ENCODE results near the gene OBSL1.

OBSL1 gene

GRCh38 chr2:219531639-219532377 lies 39.5 kb downstream of the OBSL1 start:
- DNase-seq (ENCODE audit: low read depth, low spot score) = no peak

GRCh38 chr2:219530048-219530963 lies 41.0 kb downstream of the OBSL1 start:
- DNase-seq (ENCODE audit: low read depth, low spot score) = peak; percentile 66

- DNase-seq (ENCODE audit: low read depth, low spot score) = no peak
Measured at GRCh38 chr2:219527472-219527871, 43.9 kb downstream of the OBSL1 start.

GRCh38 chr2:219527076-219527394 lies 44.3 kb downstream of the OBSL1 start:
- DNase-seq (ENCODE audit: low read depth, low spot score) = no peak

GRCh38 chr2:219526320-219527075 lies 44.8 kb downstream of the OBSL1 start:
- DNase-seq (ENCODE audit: low read depth, low spot score) = no peak

- DNase-seq (ENCODE audit: low read depth, low spot score) = no peak
Measured at GRCh38 chr2:219525533-219526232, 45.7 kb downstream of the OBSL1 start.

GRCh38 chr2:219524817-219525216 lies 46.5 kb downstream of the OBSL1 start:
- DNase-seq (ENCODE audit: low read depth, low spot score) = no peak

GRCh38 chr2:219523031-219523671 lies 48.2 kb downstream of the OBSL1 start:
- DNase-seq (ENCODE audit: low read depth, low spot score) = no peak

- DNase-seq (ENCODE audit: low read depth, low spot score) = no peak
Measured at GRCh38 chr2:219522111-219523030, 49.0 kb downstream of the OBSL1 start.

- DNase-seq (ENCODE audit: low read depth, low spot score) = no peak
Measured at GRCh38 chr2:219521066-219521880, 50.1 kb downstream of the OBSL1 start.

- no peak for DNase-seq (ENCODE audit: low read depth, low spot score)
Measured at GRCh38 chr2:219520079-219520478, 51.3 kb downstream of the OBSL1 start.

GRCh38 chr2:219519526-219519916 lies 51.8 kb downstream of the OBSL1 start:
- no peak for DNase-seq (ENCODE audit: low read depth, low spot score)

GRCh38 chr2:219517954-219518778 lies 53.2 kb downstream of the OBSL1 start:
- no peak for DNase-seq (ENCODE audit: low read depth, low spot score)

- DNase-seq (ENCODE audit: low read depth, low spot score) = no peak
Measured at GRCh38 chr2:219516888-219517287, 54.5 kb downstream of the OBSL1 start.

GRCh38 chr2:219515874-219516629 lies 55.3 kb downstream of the OBSL1 start:
- no peak for DNase-seq (ENCODE audit: low read depth, low spot score)

GRCh38 chr2:219514836-219515235 lies 56.5 kb downstream of the OBSL1 start:
- DNase-seq (ENCODE audit: low read depth, low spot score) = no peak

- no peak for DNase-seq (ENCODE audit: low read depth, low spot score)
Measured at GRCh38 chr2:219514196-219514761, 57.1 kb downstream of the OBSL1 start, which contains the start of gene ASIC4. TSS of gene ASIC4 (plus strand) at chr2:219514482. CDS start at chr2:219514725, 243 bp downstream.

Measured in activated CD4-positive, CD25-positive, alpha-beta regulatory T cell treated with anti-CD3 and anti-CD28 coated beads, Interleukin-2, amount 50 U/mL, for 16 hours (primary cell).